Suppressor macrophage treated with lipopolysaccharide for 4 hours (primary cell): Measurements from ENCODE around the gene TRIP6.
A peak's percentile ranks its signal among the peaks of the same experiment; 100 is the strongest.

Experiments used
- DNase-seq: peaks from one replicate; pipeline ENCODE4 v3.0.0-alpha.2; 2020

Gene TRIP6

GRCh38 chr7:100891568-100892247 is 24.5 kb downstream of the TRIP6 start:
- DNase-seq: no peak

GRCh38 chr7:100892364-100893317 is 25.5 kb downstream of the TRIP6 start:
- DNase-seq: no peak

- DNase-seq: no peak
These were observed 26.2 kb downstream of the TRIP6 start for GRCh38 chr7:100893318-100893895.

GRCh38 chr7:100893910-100894721 is 26.9 kb downstream of the TRIP6 start:
- DNase-seq: no peak

GRCh38 chr7:100894860-100895700 is 27.9 kb downstream of the TRIP6 start:
- peak; percentile 60 for DNase-seq

- no peak for DNase-seq
These were observed 28.4 kb downstream of the TRIP6 start, which contains the start of gene ACHE for GRCh38 chr7:100895701-100895955. Gene ACHE, minus strand, starts transcription at chr7:100895888. Its CDS starts 1,656 bp downstream, at chr7:100894232.

GRCh38 chr7:100895956-100896731 is 29.0 kb downstream of the TRIP6 start:
- DNase-seq: peak; percentile 66

GRCh38 chr7:100896732-100897608 is 29.8 kb downstream of the TRIP6 start:
- DNase-seq: peak; percentile 48

GRCh38 chr7:100897772-100898454 is 30.7 kb downstream of the TRIP6 start:
- DNase-seq: no peak

- no peak for DNase-seq
These were observed 32.2 kb downstream of the TRIP6 start for GRCh38 chr7:100899432-100899831.

GRCh38 chr7:100900978-100901377 is 33.8 kb downstream of the TRIP6 start:
- no peak for DNase-seq

GRCh38 chr7:100901921-100902332 is 34.7 kb downstream of the TRIP6 start:
- no peak for DNase-seq

GRCh38 chr7:100902638-100903037 is 35.5 kb downstream of the TRIP6 start:
- no peak for DNase-seq

- DNase-seq: no peak
These were observed 41.3 kb downstream of the TRIP6 start for GRCh38 chr7:100908512-100908911.

GRCh38 chr7:100910443-100910842 is 43.3 kb downstream of the TRIP6 start:
- DNase-seq: peak; percentile 84

GRCh38 chr7:100911484-100911883 is 44.3 kb downstream of the TRIP6 start:
- DNase-seq: no peak

GRCh38 chr7:100914208-100914878 is 47.2 kb downstream of the TRIP6 start:
- no peak for DNase-seq

GRCh38 chr7:100914879-100915447 is 47.8 kb downstream of the TRIP6 start:
- DNase-seq: peak; percentile 95
